WTC11 (cell line): ENCODE data around the gene XKR3. TPM values are rescaled to one million over a fixed set of nuclear protein-coding genes. Genes with fewer than 3 reads are reported as not detected.

Experiments
- ATAC-seq: fragments of 200-7000 bp; cut with Tn5 transposase; 2 replicates; pipeline ENCODE4 v1.10.0; 2021; ENCODE audit warnings: mild to moderate bottlenecking, moderate library complexity
- CTCF ChIA-PET: fragments of 300-600 bp; sonication (Branson Sonifier 250); formaldehyde crosslinking; loops from one replicate; lab custom pipeline; 2021; ENCODE audit warnings: antibody characterized with exemption; lab: Charles Lee
- POLR2A ChIA-PET: fragments of 350-600 bp; sonication (Branson Sonifier 250); formaldehyde crosslinking; loops from one replicate; lab custom pipeline; 2021; ENCODE audit warnings: antibody characterized with exemption; lab: Charles Lee
- DNase-seq: peaks from one replicate; pipeline ENCODE4 v3.0.0; 2021; ENCODE audit warnings: low spot score
- H3K27ac Mint-ChIP-seq: 2 replicates; pipeline ENCODE4 v1.8.0; 2021; ENCODE audit warnings: mixed read lengths
- H3K27me3 Mint-ChIP-seq: 2 replicates; pipeline ENCODE4 v1.8.0; 2021; ENCODE audit warnings: low read depth, mild to moderate bottlenecking, moderate library complexity, mixed read lengths
- H3K36me3 Mint-ChIP-seq: 2 replicates; pipeline ENCODE4 v1.8.0; 2021; ENCODE audit warnings: mixed read lengths
- H3K4me1 Mint-ChIP-seq: 2 replicates; pipeline ENCODE4 v1.8.0; 2022; ENCODE audit warnings: mixed read lengths
- H3K4me3 Mint-ChIP-seq: 2 replicates; pipeline ENCODE4 v1.8.0; 2021; ENCODE audit warnings: mild to moderate bottlenecking, moderate library complexity, mixed read lengths
- H3K9me3 Mint-ChIP-seq: 2 replicates; pipeline ENCODE4 v1.8.0; 2021; ENCODE audit warnings: mixed read lengths
- ATF2 ChIP-seq: sonication (generic); formaldehyde crosslinking; IDR thresholded peaks from 2 replicates; pipeline ENCODE4 v1.8.1; 2022; ENCODE audit warnings: low read depth, missing genetic modification reagents, borderline replicate concordance
- CDX4 ChIP-seq: fragments of 250-450 bp; sonication (Bioruptor Pico); IDR thresholded peaks from 2 replicates; pipeline ENCODE4 v1.9.0; 2021; ENCODE audit warnings: moderate library complexity, mild to moderate bottlenecking, inconsistent platforms, borderline replicate concordance
- ERG ChIP-seq: fragments of 250-450 bp; sonication (Bioruptor Pico); IDR thresholded peaks from 2 replicates; pipeline ENCODE4 v1.8.0; 2021; ENCODE audit warnings: mild to moderate bottlenecking
- FOXP4 ChIP-seq: sonication (generic); formaldehyde crosslinking; IDR thresholded peaks from 2 replicates; pipeline ENCODE4 v1.8.0; 2022; ENCODE audit warnings: mild to moderate bottlenecking, missing genetic modification reagents
- IRF1 ChIP-seq: sonication (generic); formaldehyde crosslinking; IDR thresholded peaks from 2 replicates; pipeline ENCODE4 v1.8.0; 2023; ENCODE audit warnings: missing genetic modification reagents
- IRF2 ChIP-seq: sonication (generic); formaldehyde crosslinking; IDR thresholded peaks from 2 replicates; pipeline ENCODE4 v1.8.0; 2022; ENCODE audit warnings: low read depth, missing genetic modification reagents, borderline replicate concordance
- NFATC4 ChIP-seq: fragments of 250-450 bp; sonication (Bioruptor Pico); IDR thresholded peaks from 2 replicates; pipeline ENCODE4 v1.9.0; 2021; ENCODE audit warnings: mild to moderate bottlenecking
- PRRX2 ChIP-seq: fragments of 250-450 bp; sonication (Bioruptor Pico); IDR thresholded peaks from 2 replicates; pipeline ENCODE4 v1.8.0; 2021; ENCODE audit warnings: mild to moderate bottlenecking
- SMAD3 ChIP-seq: sonication (generic); formaldehyde crosslinking; IDR thresholded peaks from 2 replicates; pipeline ENCODE4 v1.8.0; 2022; ENCODE audit warnings: missing genetic modification reagents, mild to moderate bottlenecking, borderline replicate concordance
- SP1 ChIP-seq: sonication (generic); formaldehyde crosslinking; conservative IDR thresholded peaks from 2 replicates; pipeline ENCODE4 v1.8.1; 2022; ENCODE audit warnings: missing genetic modification reagents
- STAT6 ChIP-seq: sonication (generic); formaldehyde crosslinking; conservative IDR thresholded peaks from 2 replicates; pipeline ENCODE4 v1.8.1; 2023; ENCODE audit warnings: mild to moderate bottlenecking, low read depth, missing genetic modification reagents, moderate library complexity
- TEAD4 ChIP-seq: sonication (generic); formaldehyde crosslinking; IDR thresholded peaks from 2 replicates; pipeline ENCODE4 v1.8.0; 2022; ENCODE audit warnings: mild to moderate bottlenecking, missing genetic modification reagents
- ZBTB43 ChIP-seq: sonication (generic); formaldehyde crosslinking; IDR thresholded peaks from 2 replicates; pipeline ENCODE4 v1.8.1; 2023; ENCODE audit warnings: mild to moderate bottlenecking, missing genetic modification reagents
- ZNF121 ChIP-seq: sonication (generic); formaldehyde crosslinking; IDR thresholded peaks from 2 replicates; pipeline ENCODE4 v1.8.0; 2023; ENCODE audit warnings: missing genetic modification reagents
- ZNF232 ChIP-seq: sonication (generic); formaldehyde crosslinking; IDR thresholded peaks from 2 replicates; pipeline ENCODE4 v1.8.0; 2022; ENCODE audit warnings: mild to moderate bottlenecking, missing genetic modification reagents
- ZNF423 ChIP-seq: fragments of 250-450 bp; sonication (Bioruptor Pico); IDR thresholded peaks from 2 replicates; pipeline ENCODE4 v2.1.2; 2022; ENCODE audit warnings: mild to moderate bottlenecking, moderate library complexity
- ZNF512 ChIP-seq: sonication (generic); formaldehyde crosslinking; IDR thresholded peaks from 2 replicates; pipeline ENCODE4 v1.8.1; 2022; ENCODE audit warnings: missing genetic modification reagents, borderline replicate concordance
- ZSCAN18 ChIP-seq: fragments of 250-450 bp; sonication (Bioruptor Pico); IDR thresholded peaks from 2 replicates; pipeline ENCODE4 v2.1.2; 2022; ENCODE audit warnings: mild to moderate bottlenecking, moderate library complexity
- total RNA-seq: library from RNA; stranded (reverse); gene quantifications from 3 replicates; pipeline ENCODE4 v1.2.3, GENCODE V29; 2021

XKR3 gene
- total RNA-seq, 1 experiment from 2014 or later = not detected

- H3K27ac Mint-ChIP-seq = no peak overlapping the region
- H3K27me3 Mint-ChIP-seq = no peaks in the 10 kb centered on the region
- no peak for TF ChIP-seq ERG
- TF ChIP-seq ZNF121 = no peak
- TF ChIP-seq ZBTB43 (CRISPR knock-in tag) = no peak
- TF ChIP-seq PRRX2 (CRISPR knock-in tag) = no peak
- TF ChIP-seq FOXP4 (CRISPR knock-in tag) = no peak
- no peak for TF ChIP-seq ATF2 (CRISPR knock-in tag)
- no peak for TF ChIP-seq IRF1
- no peak for TF ChIP-seq NFATC4 (CRISPR knock-in tag)
- no peak for TF ChIP-seq IRF2
- no peak for TF ChIP-seq ZNF232
- ChIA-PET POLR2A (no interaction called here), CTCF (no interaction called here)
- H3K4me1 Mint-ChIP-seq = peaks cover 18% of the 10 kb centered on the region
- H3K9me3 Mint-ChIP-seq = peaks cover 70% of the 10 kb centered on the region
- ATAC-seq (no peak), DNase-seq (no peak)
- peaks cover 31% of the 10 kb centered on the region for H3K36me3 Mint-ChIP-seq
- no peak overlapping the region for H3K4me3 Mint-ChIP-seq
Observed at GRCh38 chr22:16801088-16801487, 24.1 kb downstream of the XKR3 start.

- no peak for DNase-seq
- POLR2A ChIA-PET = no interaction called here
- H3K9me3 Mint-ChIP-seq = peaks cover 70% of the 10 kb centered on the region
- peaks cover 13% of the 10 kb centered on the region for H3K4me1 Mint-ChIP-seq
- CTCF ChIA-PET = no interaction called here
- H3K4me3 Mint-ChIP-seq = no peak overlapping the region
- no peak for ATAC-seq
- H3K27me3 Mint-ChIP-seq = no peaks in the 10 kb centered on the region
- H3K27ac Mint-ChIP-seq = no peak overlapping the region
- H3K36me3 Mint-ChIP-seq = peaks cover 31% of the 10 kb centered on the region
- no peak for TF ChIP-seq CDX4 (CRISPR knock-in tag)
- TF ChIP-seq SMAD3 = no peak
- TF ChIP-seq TEAD4 (CRISPR knock-in tag) = no peak
- no peak for TF ChIP-seq ERG
- TF ChIP-seq ZSCAN18 = no peak
- TF ChIP-seq ZNF512 (CRISPR knock-in tag) = no peak
- no peak for TF ChIP-seq STAT6
- TF ChIP-seq SP1 (CRISPR knock-in tag) = no peak
- no peak for TF ChIP-seq ZNF423 (CRISPR knock-in tag)
- no peak for TF ChIP-seq IRF1
Observed at GRCh38 chr22:16800358-16800757, 24.9 kb downstream of the XKR3 start.
